Hepatocyte (in vitro differentiated cells): Measurements from ENCODE around the gene CCDC85C.

Source experiments
- EZH2phosphoT487 ChIP-seq: fragments of 200-600 bp; sonication (generic); IDR thresholded peaks from one replicate; pipeline ENCODE4 v1.6.1; 2018; ENCODE audit warnings: antibody characterized with exemption, mild to moderate bottlenecking, low read depth, moderate library complexity; ENCODE audit not compliant: unreplicated experiment, severe bottlenecking
- TF ChIP-seq, protein P1 (sequence below): fragments of 200-600 bp; sonication (generic); IDR thresholded peaks from 2 replicates; pipeline ENCODE4 v1.5.1; 2016; ENCODE audit warnings: antibody characterized with exemption, mild to moderate bottlenecking; ENCODE audit not compliant: poor library complexity

DNA sequence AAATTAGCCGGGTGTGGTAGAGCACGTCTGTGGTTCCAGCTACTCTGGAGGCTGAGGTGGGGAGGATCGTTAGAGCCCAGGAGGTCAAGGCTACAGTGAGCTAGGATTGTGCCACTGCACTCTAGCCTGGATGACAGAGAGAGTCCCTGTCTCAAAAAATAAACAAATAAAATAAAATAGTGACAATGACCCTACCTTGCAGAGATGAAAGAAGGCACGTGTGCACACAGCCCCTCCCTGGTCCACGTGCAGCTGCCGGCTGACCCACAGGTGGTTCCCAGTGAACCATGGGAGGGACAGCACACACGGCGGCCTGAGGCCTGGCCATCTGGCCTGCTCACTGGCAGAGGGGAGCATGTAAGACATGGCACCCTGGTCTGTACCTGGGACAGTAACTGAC is 45.6 kb upstream of the CCDC85C start:
- TF ChIP-seq, protein P1, sequence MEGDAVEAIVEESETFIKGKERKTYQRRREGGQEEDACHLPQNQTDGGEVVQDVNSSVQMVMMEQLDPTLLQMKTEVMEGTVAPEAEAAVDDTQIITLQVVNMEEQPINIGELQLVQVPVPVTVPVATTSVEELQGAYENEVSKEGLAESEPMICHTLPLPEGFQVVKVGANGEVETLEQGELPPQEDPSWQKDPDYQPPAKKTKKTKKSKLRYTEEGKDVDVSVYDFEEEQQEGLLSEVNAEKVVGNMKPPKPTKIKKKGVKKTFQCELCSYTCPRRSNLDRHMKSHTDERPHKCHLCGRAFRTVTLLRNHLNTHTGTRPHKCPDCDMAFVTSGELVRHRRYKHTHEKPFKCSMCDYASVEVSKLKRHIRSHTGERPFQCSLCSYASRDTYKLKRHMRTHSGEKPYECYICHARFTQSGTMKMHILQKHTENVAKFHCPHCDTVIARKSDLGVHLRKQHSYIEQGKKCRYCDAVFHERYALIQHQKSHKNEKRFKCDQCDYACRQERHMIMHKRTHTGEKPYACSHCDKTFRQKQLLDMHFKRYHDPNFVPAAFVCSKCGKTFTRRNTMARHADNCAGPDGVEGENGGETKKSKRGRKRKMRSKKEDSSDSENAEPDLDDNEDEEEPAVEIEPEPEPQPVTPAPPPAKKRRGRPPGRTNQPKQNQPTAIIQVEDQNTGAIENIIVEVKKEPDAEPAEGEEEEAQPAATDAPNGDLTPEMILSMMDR = no peak
- no peak for TF ChIP-seq EZH2phosphoT487
